Lower lobe of right lung (tissue), 2 donors: ENCODE data around the gene C15orf40. TPM values are rescaled to one million over a fixed set of nuclear protein-coding genes. Genes with fewer than 3 reads are reported as not detected.

ENCODE experiments used
- ATAC-seq, 2 donors: fragments of 200-7000 bp; cut with Tn5 transposase; one replicate each; pipeline ENCODE4 v1.9.1; 2020 to 2022; ENCODE audit warnings: mild to moderate bottlenecking in 2 of 2, moderate library complexity in 2 of 2
- DNase-seq: peaks from one replicate; pipeline ENCODE4 v3.0.0-alpha.2; 2020
- H3K27ac ChIP-seq: fragments of 200-600 bp; one replicate; pipeline ENCODE4 v1.8.0; 2022
- H3K27me3 ChIP-seq: fragments of 200-600 bp; one replicate; pipeline ENCODE4 v1.8.0; 2022; ENCODE audit warnings: low read depth
- H3K36me3 ChIP-seq: fragments of 200-600 bp; one replicate; pipeline ENCODE4 v1.8.0; 2022; ENCODE audit warnings: mild to moderate bottlenecking
- H3K4me1 ChIP-seq: fragments of 200-600 bp; one replicate; pipeline ENCODE4 v1.8.0; 2022
- H3K4me3 ChIP-seq: fragments of 200-600 bp; one replicate; pipeline ENCODE4 v1.8.0; 2022; ENCODE audit warnings: mild to moderate bottlenecking
- H3K9me3 ChIP-seq: fragments of 200-600 bp; one replicate; pipeline ENCODE4 v1.8.0; 2022
- CTCF ChIP-seq: fragments of 200-600 bp; IDR thresholded peaks from one replicate; pipeline ENCODE4 v1.8.0; 2022; ENCODE audit warnings: antibody characterized with exemption, mild to moderate bottlenecking
- intact Hi-C: fragments of 100-400 bp; cut with DNase I; formaldehyde crosslinking; loops from one replicate; pipeline ENCODE4 v1.11.0; 2022
- total RNA-seq: library from RNA; stranded (reverse); fragmentation: NEBNext Ultra II Directional; extraction: Animal tissue kit (Norgen Biotek cat#: 25700); gene quantifications from one replicate; pipeline ENCODE4 v1.2.1, GENCODE V29; 2021
- donor health status: DM: no; HTN: yes; CAD: no; lungs with severe emphysema.

Gene C15orf40
- total RNA-seq, 1 donor from 2014 or later, result 17.8 TPM

- H3K27me3 ChIP-seq, result no peaks in the 10 kb centered on the region
- no peak overlapping the region for H3K4me3 ChIP-seq
- H3K4me1 ChIP-seq, result no peaks in the 10 kb centered on the region
- intact Hi-C loops, result no loop called here
- no peak overlapping the region for H3K27ac ChIP-seq
- no peaks in the 10 kb centered on the region for H3K36me3 ChIP-seq
- H3K9me3 ChIP-seq, result no peaks in the 10 kb centered on the region
- TF ChIP-seq CTCF, result no peak
- ATAC-seq, result no peak
- DNase-seq, result no peak
Observed at GRCh38 chr15:82979726-82980125, 31.7 kb downstream of the C15orf40 start.

GRCh38 chr15:82978438-82978837 lies 33.0 kb downstream of the C15orf40 start:
- no peak overlapping the region for H3K27ac ChIP-seq
- ATAC-seq (no peak), DNase-seq (no peak)
- no peaks in the 10 kb centered on the region for H3K27me3 ChIP-seq
- no peak overlapping the region for H3K4me3 ChIP-seq
- TF ChIP-seq CTCF, result no peak
- no peaks in the 10 kb centered on the region for H3K36me3 ChIP-seq
- intact Hi-C loops, result no loop called here
- H3K4me1 ChIP-seq, result no peaks in the 10 kb centered on the region
- H3K9me3 ChIP-seq, result no peaks in the 10 kb centered on the region

GRCh38 chr15:82977076-82977475 lies 34.4 kb downstream of the C15orf40 start:
- intact Hi-C loops, result no loop called here
- no peak for DNase-seq
- H3K4me1 ChIP-seq, result no peaks in the 10 kb centered on the region
- ATAC-seq, result no peak
- H3K27me3 ChIP-seq, result no peaks in the 10 kb centered on the region
- TF ChIP-seq CTCF, result no peak
- no peak overlapping the region for H3K27ac ChIP-seq
- H3K36me3 ChIP-seq, result no peaks in the 10 kb centered on the region
- no peaks in the 10 kb centered on the region for H3K9me3 ChIP-seq
- no peak overlapping the region for H3K4me3 ChIP-seq

- ATAC-seq (no peak), DNase-seq (no peak)
- Histone ChIP-seq H3K4me3 (no peak overlapping the region), H3K36me3 (no peaks in the 10 kb centered on the region), H3K27ac (no peak overlapping the region), H3K27me3 (no peaks in the 10 kb centered on the region), H3K9me3 (no peaks in the 10 kb centered on the region), H3K4me1 (no peaks in the 10 kb centered on the region)
- intact Hi-C loops, result no loop called here
- TF ChIP-seq CTCF, result no peak
Observed at GRCh38 chr15:82972990-82973389, 38.4 kb downstream of the C15orf40 start.

GRCh38 chr15:82971218-82971984 lies 40.0 kb downstream of the C15orf40 start:
- no peaks in the 10 kb centered on the region for H3K4me1 ChIP-seq
- no peaks in the 10 kb centered on the region for H3K9me3 ChIP-seq
- H3K27me3 ChIP-seq, result no peaks in the 10 kb centered on the region
- intact Hi-C loops, result no loop called here
- H3K4me3 ChIP-seq, result no peak overlapping the region
- DNase-seq, result no peak
- ATAC-seq, result no peak
- no peak for TF ChIP-seq CTCF
- no peaks in the 10 kb centered on the region for H3K36me3 ChIP-seq
- no peak overlapping the region for H3K27ac ChIP-seq
